Measurements from ENCODE around the gene CAPG.

The CAPG gene, protein sequence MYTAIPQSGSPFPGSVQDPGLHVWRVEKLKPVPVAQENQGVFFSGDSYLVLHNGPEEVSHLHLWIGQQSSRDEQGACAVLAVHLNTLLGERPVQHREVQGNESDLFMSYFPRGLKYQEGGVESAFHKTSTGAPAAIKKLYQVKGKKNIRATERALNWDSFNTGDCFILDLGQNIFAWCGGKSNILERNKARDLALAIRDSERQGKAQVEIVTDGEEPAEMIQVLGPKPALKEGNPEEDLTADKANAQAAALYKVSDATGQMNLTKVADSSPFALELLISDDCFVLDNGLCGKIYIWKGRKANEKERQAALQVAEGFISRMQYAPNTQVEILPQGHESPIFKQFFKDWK

GRCh38 chr2:85409845-85410583 lies at the start of gene CAPG:
CAPG (minus strand) TSS chr2:85410366; CDS start chr2:85402145, 8,221 bp downstream.
- no peak for TF ChIP-seq CTCF (IDR thresholded peaks at IDR 0.05; ENCODE audit: low read length, missing control alignments)
- no peak for DNase-seq (ENCODE audit: low read depth)
- H3K4me3 ChIP-seq (replicated peaks; ENCODE audit: low read depth, low read length), result no peak within 1 kb of the TSS

DNA sequence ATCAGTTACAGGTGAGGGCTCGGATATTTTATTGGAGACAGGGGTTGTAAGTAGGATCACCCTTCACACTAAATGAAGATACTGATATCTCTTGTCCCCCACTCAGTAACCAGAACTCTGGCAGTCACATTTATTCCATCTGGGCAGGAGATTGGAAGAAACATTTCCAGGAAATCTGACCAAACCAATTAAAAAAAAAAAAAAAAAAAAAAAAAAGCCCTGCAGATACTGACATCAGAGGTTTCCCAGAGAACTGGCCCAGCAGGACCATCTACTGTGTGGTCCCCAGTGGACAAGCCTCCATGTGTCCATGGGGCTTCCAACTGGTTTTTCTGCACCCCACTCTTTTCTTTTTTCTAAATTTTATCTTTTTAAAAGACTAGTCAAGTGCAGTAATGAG lies 49.6 kb upstream of the CAPG start:
- TF ChIP-seq CTCF (IDR thresholded peaks at IDR 0.05; ENCODE audit: low read length, missing control alignments), result no peak
- no peak for DNase-seq (ENCODE audit: low read depth)

GRCh38 chr2:85458601-85459563 lies 48.7 kb upstream of the CAPG start:
- no peak for DNase-seq (ENCODE audit: low read depth)
- no peak for TF ChIP-seq CTCF (IDR thresholded peaks at IDR 0.05; ENCODE audit: low read length, missing control alignments)
- no peak overlapping the region for H3K4me3 ChIP-seq (replicated peaks; ENCODE audit: low read depth, low read length)

More for the DNA sequence above, 49.6 kb upstream of the CAPG start:
- H3K4me3 ChIP-seq (replicated peaks; ENCODE audit: low read depth, low read length), result no peak overlapping the region

- DNase-seq (ENCODE audit: low read depth), result no peak
- TF ChIP-seq CTCF (IDR thresholded peaks at IDR 0.05; ENCODE audit: low read length, missing control alignments), result no peak
- H3K4me3 ChIP-seq (replicated peaks; ENCODE audit: low read depth, low read length), result no peak overlapping the region
These were observed 47.7 kb upstream of the CAPG start for GRCh38 chr2:85457877-85458316.

DNA sequence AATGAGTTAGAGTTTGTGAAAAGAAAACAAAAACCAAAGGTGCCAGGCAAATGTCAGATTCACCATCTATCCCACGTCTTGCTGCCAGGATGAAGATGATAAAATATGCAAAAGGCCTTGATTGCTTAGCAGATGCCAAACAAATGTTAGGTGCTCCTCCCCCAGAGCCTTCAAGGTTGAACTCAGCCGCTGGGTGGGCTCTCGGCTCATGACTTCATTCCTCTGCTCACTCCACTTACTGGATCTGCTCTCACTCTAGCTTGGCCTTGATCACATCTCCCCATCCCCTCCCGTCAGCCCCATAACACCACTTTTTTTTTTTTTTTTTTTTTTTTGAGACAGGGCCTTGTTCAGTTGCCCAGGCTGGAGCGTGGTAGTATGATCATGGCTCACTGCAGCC lies 46.9 kb upstream of the CAPG start:
- no peak for DNase-seq (ENCODE audit: low read depth)
- no peak overlapping the region for H3K4me3 ChIP-seq (replicated peaks; ENCODE audit: low read depth, low read length)
- TF ChIP-seq CTCF (IDR thresholded peaks at IDR 0.05; ENCODE audit: low read length, missing control alignments), result no peak

- no peak for DNase-seq (ENCODE audit: low read depth)
- no peak for TF ChIP-seq CTCF (IDR thresholded peaks at IDR 0.05; ENCODE audit: low read length, missing control alignments)
- H3K4me3 ChIP-seq (replicated peaks; ENCODE audit: low read depth, low read length), result no peak overlapping the region
These were observed 45.5 kb upstream of the CAPG start for GRCh38 chr2:85455552-85456090.
